GM18498 (cell line): ENCODE measurements around the gene COL8A2.

Source experiments
- ATAC-seq: cut with Tn5 transposase; IDR thresholded peaks from one replicate; pipeline ENCODE4 v1.9.1; 2021; ENCODE audit warnings: mild to moderate bottlenecking, moderate library complexity; ENCODE audit not compliant: unreplicated experiment

COL8A2 gene

DNA sequence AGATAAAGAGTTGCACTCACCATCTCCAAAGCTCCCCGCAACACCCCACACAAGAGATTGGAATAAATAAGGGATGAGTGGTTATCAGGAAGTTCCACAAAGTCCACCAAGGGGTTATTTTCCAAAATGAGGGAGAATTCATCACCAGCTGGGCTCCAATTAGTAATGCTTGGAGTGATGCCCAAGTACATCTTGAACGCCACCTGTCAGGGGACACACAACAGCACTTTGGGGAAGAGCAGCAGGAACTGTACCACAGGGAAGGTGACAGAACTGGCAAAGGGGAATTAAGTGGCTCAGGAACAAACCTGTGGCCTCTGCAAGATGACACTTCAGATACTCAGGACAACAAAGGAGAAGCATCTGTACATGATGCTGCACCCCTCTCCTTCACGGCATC is 12.8 kb upstream of the COL8A2 start:
- ATAC-seq, result no peak

DNA sequence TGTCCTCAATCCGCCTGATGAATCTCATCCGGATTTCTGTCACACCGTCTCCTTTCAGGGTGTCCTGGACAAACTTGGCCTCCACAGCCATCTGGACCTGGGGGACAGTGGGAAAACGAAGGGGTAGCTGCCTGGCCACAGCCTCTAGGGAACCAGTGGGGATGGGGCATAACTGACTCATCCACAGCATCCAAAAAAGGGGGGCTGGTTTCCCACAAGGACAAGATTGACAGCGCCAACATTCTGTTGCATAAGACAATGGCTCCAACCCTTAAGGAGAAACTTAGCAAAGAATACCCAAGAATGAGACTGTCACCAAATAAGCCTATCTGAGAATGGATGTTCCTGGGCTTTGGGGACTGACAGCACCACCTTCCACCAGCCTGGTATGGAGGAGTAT is 12.2 kb upstream of the COL8A2 start:
- ATAC-seq, result no peak

DNA sequence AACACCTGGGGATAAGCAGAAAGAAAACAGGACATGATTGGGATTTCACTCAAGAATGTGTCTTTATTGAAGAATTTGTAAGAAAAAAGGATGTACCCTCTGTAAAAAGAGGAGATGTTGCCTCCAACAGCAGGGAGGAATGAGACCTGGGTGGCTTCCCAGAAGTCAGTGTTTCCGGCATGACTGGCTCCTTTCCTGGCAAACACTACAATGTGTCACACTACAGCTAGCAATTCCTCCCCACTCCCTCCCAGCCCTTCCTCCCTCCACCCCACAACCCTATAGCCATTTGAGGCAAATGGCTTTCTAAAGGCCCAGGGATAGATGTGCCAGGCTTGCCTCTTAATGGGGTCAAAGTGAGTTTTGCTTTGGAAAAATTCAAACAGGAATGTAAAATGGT is 11.5 kb upstream of the COL8A2 start:
- ATAC-seq, result no peak

DNA sequence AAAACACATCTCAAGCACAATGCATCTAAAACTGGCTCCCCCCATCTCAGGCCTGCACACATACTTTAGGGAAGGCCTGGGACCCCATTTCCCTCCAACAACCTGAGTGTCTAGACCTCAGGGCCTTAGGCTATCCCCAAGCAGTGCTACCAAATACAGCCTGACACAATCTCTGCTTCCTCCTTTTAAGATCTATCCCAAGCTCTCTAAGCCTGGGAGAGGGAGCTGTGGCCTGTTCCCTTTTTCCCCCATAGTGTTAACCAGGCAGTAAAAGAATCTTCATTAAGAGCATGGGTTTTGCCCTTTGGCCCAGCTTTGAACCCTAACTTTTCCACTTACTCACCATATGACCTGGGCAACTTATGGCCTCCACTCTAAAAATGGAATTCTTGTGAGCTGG is 10.8 kb upstream of the COL8A2 start:
- no peak for ATAC-seq

DNA sequence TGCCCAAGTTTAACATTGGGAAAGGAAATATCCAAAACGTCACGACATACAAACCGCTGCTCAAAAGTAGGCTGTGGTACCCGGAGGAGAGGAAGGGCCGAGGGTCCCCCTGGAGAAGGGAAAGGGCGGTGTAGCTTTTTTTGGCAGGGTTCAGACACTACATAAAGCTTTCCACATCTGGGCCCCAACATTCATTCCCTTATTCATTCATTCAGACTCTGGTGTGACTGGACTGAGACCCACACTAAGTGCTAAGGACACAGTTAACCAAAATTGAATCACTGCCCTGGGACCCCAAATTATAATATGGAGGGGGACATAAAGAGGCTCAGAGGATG is 10.3 kb upstream of the COL8A2 start:
- ATAC-seq, result no peak

DNA sequence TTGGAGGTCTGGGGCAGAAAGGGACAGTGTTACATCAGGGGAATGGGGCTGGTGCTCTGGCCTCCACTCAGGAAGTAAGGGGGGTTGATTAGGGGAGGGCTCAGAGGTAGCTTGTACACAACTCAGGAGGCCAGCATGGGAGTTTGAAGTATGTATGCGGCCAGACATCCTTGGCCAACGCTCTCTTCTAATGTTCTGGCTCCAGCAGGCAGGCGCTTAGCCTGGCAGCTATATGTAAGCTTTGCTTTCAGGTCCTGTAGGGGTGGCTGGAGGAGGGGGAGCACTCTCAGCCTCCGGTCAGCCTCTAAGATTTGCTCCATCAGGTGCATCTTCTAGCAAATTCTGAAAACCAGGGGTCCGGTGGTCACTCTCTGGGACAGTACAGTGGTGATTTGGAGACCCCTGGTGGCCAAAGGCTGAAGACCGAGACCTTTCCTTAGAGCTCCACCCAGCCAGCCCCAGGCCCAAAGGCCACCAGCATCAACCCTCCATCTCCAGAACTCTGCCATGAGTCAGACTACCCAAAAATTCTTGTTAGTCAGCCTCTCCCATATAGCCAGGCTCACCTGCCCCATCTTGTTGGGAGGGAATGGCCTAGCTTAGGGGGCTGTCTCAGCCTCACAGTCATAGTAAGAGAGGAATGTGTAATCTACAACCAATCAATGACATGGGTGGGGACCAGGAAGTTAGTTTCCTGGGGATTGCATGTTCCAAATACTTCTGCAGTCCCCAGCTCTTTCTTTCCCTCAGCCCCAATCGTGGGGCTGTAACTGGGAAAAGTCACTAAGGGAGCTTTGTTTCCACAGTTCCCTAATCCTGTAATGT is 9.7 kb upstream of the COL8A2 start:
- no peak for ATAC-seq

DNA sequence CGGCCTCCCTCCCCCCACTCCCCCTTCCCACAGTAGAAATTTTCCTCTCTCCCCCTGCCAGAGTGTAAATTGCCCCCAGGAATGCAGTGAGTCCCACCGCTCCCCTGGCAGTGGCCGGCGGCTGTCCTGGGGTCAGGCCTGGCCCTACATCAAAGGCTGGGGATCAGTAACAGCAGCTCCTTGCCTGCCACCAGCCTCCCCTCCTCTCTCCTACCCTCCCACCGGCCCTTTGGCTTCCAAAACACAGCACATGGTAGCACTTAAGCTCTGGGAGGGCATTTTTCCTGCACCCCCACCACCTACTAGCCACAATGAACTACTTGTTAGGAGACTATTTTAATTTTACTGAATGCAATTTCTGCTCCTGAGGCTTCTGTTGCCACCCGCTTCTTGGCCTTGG is 9.0 kb upstream of the COL8A2 start:
- no peak for ATAC-seq

DNA sequence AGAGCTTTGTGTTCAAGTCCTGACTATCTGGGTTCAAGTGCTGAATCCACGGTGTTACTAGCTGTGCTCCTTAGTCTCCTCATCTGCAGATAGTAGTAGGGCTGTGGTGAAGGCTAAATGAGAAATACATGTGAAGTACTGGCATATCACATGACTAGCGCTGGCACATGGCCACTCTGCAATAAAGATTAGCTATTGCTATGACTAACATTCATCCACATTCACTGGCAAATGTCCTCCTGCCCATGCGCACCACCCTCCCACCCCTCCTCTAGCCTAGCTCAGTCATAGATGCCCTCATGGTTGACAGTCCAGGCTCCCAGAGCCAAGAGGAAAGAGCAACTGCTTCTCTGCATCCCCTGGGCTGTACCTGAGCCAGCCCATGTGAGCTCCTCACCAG is 8.5 kb upstream of the COL8A2 start:
- no peak for ATAC-seq

DNA sequence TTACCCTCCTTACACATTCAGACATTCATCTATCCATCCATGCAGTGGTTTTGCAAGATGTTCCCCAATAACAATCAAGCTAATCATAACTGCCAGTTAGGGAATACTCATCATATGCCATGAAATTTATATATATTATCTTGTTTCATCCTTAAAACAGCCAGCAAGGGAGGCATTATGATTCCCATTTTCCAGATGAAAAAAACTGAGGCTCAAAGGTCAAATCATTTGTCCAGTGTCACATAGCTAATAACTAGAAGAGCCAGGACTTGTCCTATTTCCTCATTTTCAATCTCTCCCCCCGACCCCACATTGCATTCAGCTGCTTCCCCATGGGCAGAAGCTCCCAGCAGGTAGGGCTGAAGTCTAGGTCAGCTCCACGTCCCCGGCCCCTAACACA is 7.0 kb upstream of the COL8A2 start:
- ATAC-seq, result no peak

DNA sequence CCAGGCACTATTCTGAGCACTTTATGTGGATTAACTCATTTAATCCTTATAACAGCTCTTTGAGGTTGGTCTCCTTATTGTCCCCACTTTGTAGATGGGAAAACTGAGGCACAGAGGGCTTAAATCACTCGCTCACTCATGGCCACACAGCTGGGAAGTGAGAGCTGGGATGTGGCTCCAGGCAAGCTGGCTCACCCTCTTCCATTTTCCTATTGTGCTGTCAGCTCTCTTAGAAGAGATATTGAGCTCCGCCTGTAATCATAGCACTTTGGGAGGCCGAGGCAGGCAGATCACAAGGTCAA is 3.8 kb upstream of the COL8A2 start:
- no peak for ATAC-seq

DNA sequence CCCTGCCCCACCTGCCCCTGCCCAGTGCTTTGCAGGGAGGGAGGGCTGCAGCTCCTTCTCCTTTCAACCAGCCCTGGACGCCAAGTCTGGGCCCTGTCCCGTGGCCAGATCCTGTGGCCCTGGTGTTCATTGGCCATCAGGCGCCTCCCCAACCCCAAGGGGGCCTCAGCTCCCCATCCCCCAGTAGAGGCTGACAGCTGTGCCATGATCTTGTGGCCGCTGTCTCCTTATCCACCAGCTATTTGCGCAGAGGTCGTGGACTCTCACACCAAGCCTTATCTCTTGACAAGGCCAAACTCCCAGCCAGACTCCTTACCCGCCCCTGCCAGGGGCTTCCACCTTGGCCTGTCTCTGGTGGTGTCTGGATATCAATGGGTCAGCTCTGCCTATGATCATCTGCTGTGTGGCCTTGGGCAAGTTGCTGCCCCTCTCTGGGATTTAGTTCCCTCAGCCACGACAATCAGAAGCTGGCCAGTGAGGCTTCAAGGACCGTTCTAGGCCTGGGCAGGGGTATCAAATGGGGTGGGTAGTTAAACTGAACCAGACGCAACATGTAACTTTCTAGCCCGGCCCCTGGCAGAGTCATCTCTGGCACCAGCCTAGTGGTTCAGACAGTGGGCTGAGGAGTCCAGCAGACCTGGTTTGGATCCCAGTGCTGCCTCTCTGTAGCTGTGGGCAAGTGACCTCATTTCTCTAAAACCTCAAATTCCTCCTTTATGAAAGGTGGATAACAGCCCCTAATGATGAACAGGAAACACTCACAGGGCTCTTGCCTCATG is 3.3 kb upstream of the COL8A2 start:
- no peak for ATAC-seq

DNA sequence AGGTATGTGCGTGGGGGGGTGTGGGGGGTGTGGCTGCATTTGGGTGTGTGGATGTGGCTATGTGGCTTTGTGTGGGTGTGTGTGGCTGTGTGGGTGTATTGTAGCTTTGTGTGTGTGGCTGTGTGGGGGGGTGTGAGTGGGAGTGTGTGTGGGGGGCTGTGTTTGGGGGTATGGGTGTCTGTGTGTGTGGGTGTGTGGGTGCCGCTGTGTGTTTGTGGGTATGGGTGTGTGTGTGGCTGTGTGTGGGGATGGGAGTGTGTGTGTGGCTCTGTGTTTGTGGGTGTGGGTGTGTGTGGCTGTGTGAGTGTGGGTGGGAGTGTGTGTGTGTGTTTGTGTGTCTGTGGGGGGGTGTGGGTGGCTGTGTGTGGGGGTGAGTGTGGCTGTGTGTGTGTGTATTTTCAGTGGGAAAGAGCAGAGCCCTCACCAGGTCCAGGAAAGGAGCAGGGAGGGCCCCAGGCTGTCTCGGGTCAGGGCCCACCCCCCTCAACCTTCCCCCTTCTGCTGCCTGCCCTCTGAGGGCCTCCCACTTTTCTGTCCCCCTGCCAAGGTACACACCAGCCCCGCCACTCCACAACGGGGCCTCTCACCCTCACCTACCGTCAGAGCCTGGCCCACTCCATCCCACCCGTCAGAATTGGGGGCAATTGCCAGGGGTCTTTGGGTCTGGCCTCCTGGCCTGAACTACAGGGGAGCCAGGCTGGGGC is 1.9 kb upstream of the COL8A2 start:
- ATAC-seq, result no peak

DNA sequence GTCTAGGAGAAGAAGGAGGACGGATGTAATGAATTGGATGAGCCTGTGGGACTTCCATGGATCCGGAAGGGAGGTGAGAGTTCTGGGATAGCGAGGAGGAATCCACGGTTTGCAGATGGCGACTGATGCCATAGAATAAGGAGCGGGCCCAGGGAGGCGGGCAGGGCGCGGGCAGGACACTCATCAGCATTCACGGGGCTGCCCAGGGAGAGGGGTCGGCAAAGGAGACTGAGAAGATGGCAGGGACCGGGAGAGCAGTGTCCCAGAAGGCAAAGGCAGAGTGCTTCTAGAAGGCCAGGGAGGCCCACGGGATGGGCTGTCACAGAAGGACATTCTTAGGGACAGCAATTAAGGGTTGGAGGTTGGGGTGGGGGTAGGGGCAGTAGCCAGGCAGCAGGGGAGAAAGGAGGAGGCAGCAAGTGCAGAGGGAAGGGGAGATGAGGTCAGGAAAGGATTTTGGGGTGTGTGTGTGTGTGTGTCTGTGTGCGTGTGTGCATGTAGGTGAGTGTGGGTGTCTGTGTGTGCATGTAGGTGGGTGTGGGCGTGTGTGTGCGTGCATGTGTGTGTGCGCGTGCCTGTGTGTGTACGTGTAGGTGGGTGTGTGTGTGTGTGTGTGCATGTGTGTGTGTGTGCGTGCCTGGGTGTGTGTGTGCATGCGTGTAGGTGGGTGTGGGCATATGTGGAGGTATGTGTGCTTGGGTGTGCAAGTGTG is 1.1 kb upstream of the COL8A2 start:
- no peak for ATAC-seq

DNA sequence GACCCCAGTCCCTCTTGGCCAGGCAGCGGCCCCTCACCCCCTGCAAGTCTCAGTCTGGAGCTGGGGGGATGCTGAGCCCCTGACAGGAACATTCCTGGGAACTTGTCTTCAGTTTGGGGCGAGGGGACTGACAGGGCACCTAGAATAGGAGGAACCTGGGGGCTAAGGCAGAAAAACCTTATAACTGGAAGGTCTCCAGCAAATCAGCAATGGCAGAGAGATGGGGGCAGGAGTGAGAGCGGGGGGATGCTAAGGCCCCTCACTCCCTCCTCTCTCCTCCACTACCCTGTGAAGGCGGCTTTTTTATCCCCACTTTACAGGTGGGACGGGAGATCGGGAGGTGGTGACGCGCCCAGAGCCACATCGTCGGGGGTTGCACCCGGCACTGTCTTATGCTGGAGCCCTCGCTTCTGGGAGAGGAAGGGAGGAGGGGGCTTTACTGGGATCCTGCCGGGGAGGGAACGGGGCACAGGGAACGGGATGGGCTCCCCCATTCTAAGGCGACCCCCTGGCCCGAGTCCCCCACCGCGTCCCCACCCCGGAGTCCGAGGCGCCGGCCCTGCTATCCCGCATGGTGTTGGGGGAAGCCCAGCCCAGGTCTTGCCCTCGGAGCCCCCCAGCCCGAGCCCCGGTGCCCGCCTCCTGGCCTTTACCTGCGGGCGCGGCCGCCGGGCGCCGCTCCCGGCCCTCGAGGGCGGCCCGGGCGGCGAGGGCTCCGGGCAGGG is 456 bp downstream of the COL8A2 start:
- ATAC-seq, result no peak

DNA sequence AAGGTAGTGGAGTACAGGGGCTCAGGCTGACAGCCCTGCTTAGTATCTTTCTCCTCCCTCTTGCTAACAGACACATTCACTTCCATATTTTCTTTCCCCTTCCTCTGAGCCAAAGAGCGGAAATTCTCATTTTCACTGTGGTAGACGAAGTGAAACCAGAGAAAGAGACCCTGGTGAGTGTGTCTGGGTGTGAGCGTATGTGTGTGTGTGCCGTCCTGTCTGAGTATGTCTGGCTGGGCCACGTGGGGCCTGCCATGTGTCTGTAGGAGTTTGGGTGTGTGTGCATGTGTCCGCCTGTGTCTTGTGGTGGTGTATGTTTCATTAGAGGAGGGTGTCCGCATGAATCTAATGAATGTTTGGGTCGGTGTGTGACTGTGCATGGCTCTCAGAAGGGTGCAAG is 1.7 kb downstream of the COL8A2 start:
- peak; percentile 65 for ATAC-seq

DNA sequence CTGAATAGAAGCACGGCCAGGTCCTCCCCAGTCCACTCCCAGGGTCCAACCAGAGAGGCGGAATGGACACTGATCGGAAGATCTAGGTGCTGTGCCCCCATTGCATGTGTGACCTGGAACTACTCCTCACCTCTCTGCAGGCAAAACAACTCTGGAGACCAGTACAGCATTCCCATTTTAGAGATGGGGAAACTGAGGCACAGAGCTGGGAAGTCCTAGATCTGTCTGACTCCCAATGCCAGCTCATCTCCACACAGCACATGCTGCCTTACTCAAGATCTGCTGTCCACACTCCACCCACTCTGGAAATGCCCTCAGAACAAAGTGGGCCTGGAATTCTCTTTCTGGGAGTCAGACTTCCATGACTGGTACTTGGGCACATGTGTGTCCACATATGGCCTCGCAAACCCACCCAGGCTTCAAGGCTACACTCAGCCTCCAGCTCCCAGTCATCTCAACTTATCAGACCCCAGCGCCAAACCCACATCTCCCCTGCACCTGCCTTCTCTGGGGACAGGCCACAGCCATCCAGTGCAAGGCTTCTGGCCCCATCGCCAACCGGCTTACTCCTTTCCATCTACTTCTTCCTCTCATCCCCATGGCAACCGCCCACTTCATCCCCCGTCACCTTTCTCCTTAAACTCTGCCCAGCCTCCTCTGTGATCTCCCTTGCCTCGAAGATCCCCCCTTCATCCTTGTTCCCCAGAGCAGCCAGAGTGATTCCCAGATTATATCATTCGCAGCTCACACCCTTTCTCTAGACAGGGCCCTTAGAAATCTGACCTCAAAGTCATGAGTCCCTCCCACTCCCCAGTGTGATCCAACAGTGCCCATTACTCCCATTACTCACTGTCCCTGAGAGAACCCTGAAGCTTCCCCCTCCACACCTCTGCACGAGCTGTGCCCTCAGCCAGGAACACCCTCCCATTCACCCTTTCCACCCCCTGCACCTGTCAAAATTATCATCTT is 2.7 kb downstream of the COL8A2 start:
- no peak for ATAC-seq

DNA sequence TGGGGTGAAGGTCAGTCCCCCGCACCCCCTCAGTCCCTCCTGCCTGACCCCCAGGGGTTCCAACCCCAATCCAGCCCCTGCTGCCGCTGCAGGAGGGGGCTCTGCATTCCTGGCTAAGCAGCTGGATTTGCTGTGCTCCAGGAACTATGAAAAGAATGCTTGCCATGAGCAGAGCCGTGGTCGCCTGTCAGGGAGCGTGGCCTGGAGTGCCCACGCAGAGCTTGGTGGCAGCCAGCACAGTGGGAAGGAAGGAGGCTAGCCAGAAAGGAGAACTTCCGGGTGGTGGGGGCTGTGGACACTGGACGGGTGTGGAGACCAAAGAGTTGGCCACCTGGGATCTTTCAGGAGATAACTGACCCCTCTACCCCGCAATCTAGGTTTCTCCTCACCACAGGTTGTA is 5.6 kb downstream of the COL8A2 start:
- no peak for ATAC-seq

DNA sequence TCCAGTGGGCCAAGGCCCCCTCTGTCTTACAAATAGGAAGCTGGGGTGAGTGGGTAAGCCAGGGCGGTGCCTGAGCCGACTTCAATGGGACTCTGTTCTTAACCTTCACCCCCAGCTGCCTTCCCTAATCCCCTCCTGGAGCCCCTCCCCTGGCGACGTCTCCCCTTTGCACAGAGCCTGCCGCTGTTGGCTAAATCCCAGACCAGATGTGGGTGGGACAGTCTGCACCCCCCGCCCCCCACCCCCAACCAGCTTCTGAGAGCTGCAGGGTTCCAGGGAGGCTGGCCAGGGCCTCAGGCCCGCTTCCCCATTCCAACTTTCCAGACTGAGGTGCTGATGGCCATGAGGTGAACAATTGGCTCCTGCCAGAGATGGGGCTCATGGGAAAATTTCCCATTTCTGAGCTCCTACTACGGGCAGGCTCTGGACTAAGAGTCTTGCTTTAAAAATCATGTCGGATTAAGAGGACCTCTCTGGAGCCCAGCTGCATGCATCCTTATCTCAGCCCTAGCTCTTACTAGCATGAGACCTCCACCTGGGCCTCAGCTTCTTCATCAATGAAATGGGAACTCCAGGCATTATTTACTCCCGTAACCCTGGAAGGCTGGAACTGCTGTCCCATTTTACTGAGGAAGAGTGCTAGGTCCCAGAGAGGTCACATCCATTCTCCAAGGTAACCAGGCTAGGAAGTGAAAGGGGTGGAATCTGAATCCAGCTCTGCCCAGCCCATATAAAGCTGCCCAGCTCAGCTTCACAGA is 6.4 kb downstream of the COL8A2 start:
- no peak for ATAC-seq

DNA sequence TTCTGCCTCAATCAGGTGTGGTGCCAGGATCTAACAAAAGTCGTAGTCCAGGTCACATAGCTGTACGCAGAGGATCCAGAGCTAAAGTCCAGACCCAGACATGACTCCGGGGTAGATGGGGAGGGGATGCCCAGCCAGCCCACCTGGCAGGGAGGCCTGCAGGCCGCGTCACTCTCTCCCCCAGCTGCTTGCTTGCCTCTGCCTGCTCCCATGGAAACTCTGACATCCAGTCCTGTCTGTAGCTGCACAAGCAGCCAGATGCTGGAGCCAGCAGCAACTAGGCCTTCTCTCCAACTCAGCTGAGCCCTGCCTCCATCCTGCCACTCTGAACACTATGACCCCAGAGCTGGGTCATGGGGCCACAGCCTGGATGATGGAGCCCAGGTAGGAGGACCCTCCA is 8.1 kb downstream of the COL8A2 start:
- ATAC-seq, result no peak
